Heart left ventricle (tissue), 13 donors: ENCODE results near the gene CREBBP.

ENCODE experiments used
- POLR2A ChIP-seq, 2 donors: fragments of 450-650 bp; IDR thresholded peaks; one replicate each; pipeline ENCODE4 v1.6.1; 2017; ENCODE audit warnings: antibody characterized with exemption in 2 of 2, mild to moderate bottlenecking in 2 of 2, moderate library complexity in 2 of 2
- TF ChIP-seq, protein P1 (sequence below), 12 donors: fragments of 200-600 bp; sonication (generic) in 4 of 12; IDR thresholded peaks; one replicate each; pipeline versions ENCODE4 v1.5.0 to v1.8.0; 2018 to 2022; ENCODE audit warnings: antibody characterized with exemption in 12 of 12, mild to moderate bottlenecking in 5 of 12
- donor health status: ischemic (EF 13 %, LVEDD 7.1; RV severe dilation, severe dysfunction).
- donor health status: DM: no; HTN: yes; CAD: no.
- donor health status: DM: no; HTN: no; CAD: no.
- donor health status: ischemic (EF 25% LVEDD 6.9; RV normal size, moderate dysfunction).
- donor health status: ischemic (EF 25% LVEDD 5.7; RV mildly dilated, moderate dysfunction).
- donor health status: ischemic (EF 35%, LVEDD 5.7; RV mildly dilated, moderate dysfunction).
- donor health status: nonischemic (EF 11% LVEDD 7.7; RV severe dilation, severe dysfunction).
- donor health status: DM: yes; HTN: yes; CAD: no.
- donor health status: PGD.
- donor health status: ischemic (EF 29% LVEDD 5.4; RV normal size, mild dysfunction).
- donor health status: nonischemic (EF 23%, LVEDD 6.1; RV moderate dilation, normal function).

- TF ChIP-seq, protein P1, sequence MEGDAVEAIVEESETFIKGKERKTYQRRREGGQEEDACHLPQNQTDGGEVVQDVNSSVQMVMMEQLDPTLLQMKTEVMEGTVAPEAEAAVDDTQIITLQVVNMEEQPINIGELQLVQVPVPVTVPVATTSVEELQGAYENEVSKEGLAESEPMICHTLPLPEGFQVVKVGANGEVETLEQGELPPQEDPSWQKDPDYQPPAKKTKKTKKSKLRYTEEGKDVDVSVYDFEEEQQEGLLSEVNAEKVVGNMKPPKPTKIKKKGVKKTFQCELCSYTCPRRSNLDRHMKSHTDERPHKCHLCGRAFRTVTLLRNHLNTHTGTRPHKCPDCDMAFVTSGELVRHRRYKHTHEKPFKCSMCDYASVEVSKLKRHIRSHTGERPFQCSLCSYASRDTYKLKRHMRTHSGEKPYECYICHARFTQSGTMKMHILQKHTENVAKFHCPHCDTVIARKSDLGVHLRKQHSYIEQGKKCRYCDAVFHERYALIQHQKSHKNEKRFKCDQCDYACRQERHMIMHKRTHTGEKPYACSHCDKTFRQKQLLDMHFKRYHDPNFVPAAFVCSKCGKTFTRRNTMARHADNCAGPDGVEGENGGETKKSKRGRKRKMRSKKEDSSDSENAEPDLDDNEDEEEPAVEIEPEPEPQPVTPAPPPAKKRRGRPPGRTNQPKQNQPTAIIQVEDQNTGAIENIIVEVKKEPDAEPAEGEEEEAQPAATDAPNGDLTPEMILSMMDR (IDR thresholded peaks at IDR 0.05): peak in 1 of 12 donors; percentile 28
- no peak for TF ChIP-seq POLR2A (IDR thresholded peaks at IDR 0.05)
Observed at GRCh38 chr16:3863587-3863986, 16.9 kb downstream of the CREBBP start.
